Body of pancreas (tissue), 4 donors: ENCODE results near the gene NOP56. TPM values are rescaled to one million over a fixed set of nuclear protein-coding genes. Genes with fewer than 3 reads are reported as not detected.

Source experiments
- ATAC-seq: fragments of 150-250 bp; one replicate; pipeline ENCODE4 v1.9.1; 2016
- DNase-seq, 4 donors: peaks; one replicate each; pipeline ENCODE4 v3.0.0-alpha.2; 2019
- H3K27ac ChIP-seq, 4 donors: fragments of 200-600 bp; sonication (generic); 1 replicate in 3 of 4; 2 replicates in 1 of 4; pipeline versions ENCODE4 v1.5.1 to v1.6.1; 2016 to 2019; ENCODE audit warnings: mild to moderate bottlenecking in 1 of 4, mixed read lengths in 1 of 4, moderate library complexity in 1 of 4
- H3K27me3 ChIP-seq, 2 donors: fragments of 200-600 bp; sonication (generic); one replicate each; pipeline ENCODE4 v1.6.0; 2016; ENCODE audit warnings: mild to moderate bottlenecking in 1 of 2
- H3K36me3 ChIP-seq, 2 donors: fragments of 200-600 bp; sonication (generic); replicated peaks in 1 of 2; 2 replicates each; pipeline ENCODE4 v1.5.1; 2016; ENCODE audit warnings: low read depth in 2 of 2; ENCODE audit not compliant: insufficient read depth in 1 of 2
- H3K4me1 ChIP-seq: fragments of 200-600 bp; sonication (generic); one replicate; pipeline ENCODE4 v1.6.0; 2016
- H3K4me3 ChIP-seq, 2 donors: fragments of 200-600 bp; sonication (generic); 1 replicate in 1 of 2; 2 replicates in 1 of 2; pipeline ENCODE4 v1.5.1; 2016 to 2019
- H3K9me3 ChIP-seq, 3 donors: fragments of 200-600 bp; sonication (generic); 1 replicate in 2 of 3; 2 replicates in 1 of 3; pipeline ENCODE4 v1.5.1; 2016
- POLR2A ChIP-seq, 3 donors: fragments of 450-650 bp; IDR thresholded peaks; one replicate each; pipeline ENCODE4 v1.6.1; 2016; ENCODE audit warnings: antibody characterized with exemption in 3 of 3, mild to moderate bottlenecking in 2 of 3
- WGBS, 2 donors: methylation state at CpG; one replicate each; pipeline ENCODE4 v1.1.5; 2017; 5-methylcytosine and 5-hydroxymethylcytosine counted together
- intact Hi-C: fragments of 100-400 bp; cut with DNase I; formaldehyde crosslinking; loops from one replicate; pipeline ENCODE4 v1.15.1; 2023
- total RNA-seq, 2 donors: library from RNA; depleted of rRNA; stranded (reverse); fragments of >200 nt; gene quantifications; one replicate each; pipeline ENCODE4 v1.1.0, GENCODE V29; 2016
- TF ChIP-seq, protein P1 (sequence below), 7 experiments: fragments of 450-650 bp in 4 of 7; fragments of 200-600 bp in 3 of 7; sonication (generic) in 3 of 7; IDR thresholded peaks; one replicate each; pipeline ENCODE4 v1.5.1; 2016 to 2019; ENCODE audit warnings: antibody characterized with exemption in 7 of 7

Gene NOP56
- total RNA-seq, 2 donors from 2014 or later: 57.1 to 165 TPM

- Histone ChIP-seq H3K27ac (no peak overlapping the region), H3K4me3 (no peak overlapping the region), H3K27me3 (no peaks in the 10 kb centered on the region), H3K36me3 (peaks cover 5 to 48% of the 10 kb centered on the region in 2 donors), H3K9me3 (no peaks in the 10 kb centered on the region), H3K4me1 (peaks cover 20% of the 10 kb centered on the region)
- WGBS, 2 donors: 64 to 75% methylated on average over 4 to 5 of the region's 5 CpGs
- TF ChIP-seq POLR2A (IDR thresholded peaks at IDR 0.05): no peak
- TF ChIP-seq, protein P1, sequence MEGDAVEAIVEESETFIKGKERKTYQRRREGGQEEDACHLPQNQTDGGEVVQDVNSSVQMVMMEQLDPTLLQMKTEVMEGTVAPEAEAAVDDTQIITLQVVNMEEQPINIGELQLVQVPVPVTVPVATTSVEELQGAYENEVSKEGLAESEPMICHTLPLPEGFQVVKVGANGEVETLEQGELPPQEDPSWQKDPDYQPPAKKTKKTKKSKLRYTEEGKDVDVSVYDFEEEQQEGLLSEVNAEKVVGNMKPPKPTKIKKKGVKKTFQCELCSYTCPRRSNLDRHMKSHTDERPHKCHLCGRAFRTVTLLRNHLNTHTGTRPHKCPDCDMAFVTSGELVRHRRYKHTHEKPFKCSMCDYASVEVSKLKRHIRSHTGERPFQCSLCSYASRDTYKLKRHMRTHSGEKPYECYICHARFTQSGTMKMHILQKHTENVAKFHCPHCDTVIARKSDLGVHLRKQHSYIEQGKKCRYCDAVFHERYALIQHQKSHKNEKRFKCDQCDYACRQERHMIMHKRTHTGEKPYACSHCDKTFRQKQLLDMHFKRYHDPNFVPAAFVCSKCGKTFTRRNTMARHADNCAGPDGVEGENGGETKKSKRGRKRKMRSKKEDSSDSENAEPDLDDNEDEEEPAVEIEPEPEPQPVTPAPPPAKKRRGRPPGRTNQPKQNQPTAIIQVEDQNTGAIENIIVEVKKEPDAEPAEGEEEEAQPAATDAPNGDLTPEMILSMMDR (IDR thresholded peaks at IDR 0.05): no peak
- ATAC-seq (no peak), DNase-seq (no peak)
- intact Hi-C loops: no loop called here
These were observed 4.8 kb downstream of the NOP56 start for GRCh38 chr20:2657241-2657640.

GRCh38 chr20:2657674-2658073, 5.2 kb downstream of the NOP56 start:
- peaks cover 21% of the 10 kb centered on the region for H3K4me1 ChIP-seq
- H3K27me3 ChIP-seq: no peaks in the 10 kb centered on the region
- intact Hi-C loops: no loop called here
- DNase-seq (no peak), ATAC-seq (no peak)
- H3K36me3 ChIP-seq: peaks cover 5 to 48% of the 10 kb centered on the region in 2 donors
- H3K9me3 ChIP-seq: no peaks in the 10 kb centered on the region
- 75 to 87% methylated on average over 5 of the region's 5 CpGs for WGBS, 2 donors
- H3K27ac ChIP-seq: no peak overlapping the region
- TF ChIP-seq POLR2A (IDR thresholded peaks at IDR 0.05): no peak
- TF ChIP-seq, protein P1 (IDR thresholded peaks at IDR 0.05): no peak
- H3K4me3 ChIP-seq: no peak overlapping the region

GRCh38 chr20:2658414-2659354, 6.3 kb downstream of the NOP56 start:
- intact Hi-C loops: no loop called here
- 73 to 80% methylated on average over 11 to 13 of the region's 13 CpGs for WGBS, 2 donors
- no peak for TF ChIP-seq POLR2A (IDR thresholded peaks at IDR 0.05)
- TF ChIP-seq, protein P1 (IDR thresholded peaks at IDR 0.05): no peak
- DNase-seq (no peak), ATAC-seq (no peak)
- Histone ChIP-seq H3K27me3 (no peaks in the 10 kb centered on the region), H3K4me1 (peaks cover 23% of the 10 kb centered on the region), H3K4me3 (no peak overlapping the region), H3K9me3 (no peaks in the 10 kb centered on the region), H3K27ac (no peak overlapping the region), H3K36me3 (peaks cover 5 to 48% of the 10 kb centered on the region in 2 donors)

GRCh38 chr20:2659547-2659946, 7.1 kb downstream of the NOP56 start:
- ATAC-seq (no peak), DNase-seq (no peak)
- H3K27me3 ChIP-seq: no peaks in the 10 kb centered on the region
- 90 to 91% methylated on average over 10 of the region's 10 CpGs for WGBS, 2 donors
- H3K9me3 ChIP-seq: no peaks in the 10 kb centered on the region
- intact Hi-C loops: no loop called here
- H3K36me3 ChIP-seq: peaks cover 5 to 46% of the 10 kb centered on the region in 2 donors
- TF ChIP-seq, protein P1 (IDR thresholded peaks at IDR 0.05): no peak
- TF ChIP-seq POLR2A (IDR thresholded peaks at IDR 0.05): no peak
- no peak overlapping the region for H3K27ac ChIP-seq
- H3K4me3 ChIP-seq: no peak overlapping the region
- peaks cover 15% of the 10 kb centered on the region for H3K4me1 ChIP-seq
